Activated CD8-positive, alpha-beta T cell treated with anti-CD3 and anti-CD28 coated beads for 36 hours (primary cell): Measurements from ENCODE around the gene PLAAT2. TPM values are rescaled to one million over a fixed set of nuclear protein-coding genes. Genes with fewer than 3 reads are reported as not detected.
A peak's percentile ranks its signal among the peaks of the same experiment; 100 is the strongest.

Source experiments
- ATAC-seq: fragments of 200-7000 bp; cut with Tn5 transposase; one replicate; pipeline ENCODE4 v1.10.0; 2021; ENCODE audit warnings: mild to moderate bottlenecking, moderate library complexity
- CTCF ChIA-PET: fragments of 350-600 bp; sonication (Branson Sonifier 250); formaldehyde crosslinking; loops from one replicate; lab custom pipeline; 2021; ENCODE audit warnings: antibody characterized with exemption; lab: Charles Lee
- POLR2A ChIA-PET: fragments of 350-600 bp; sonication (Branson Sonifier 250); formaldehyde crosslinking; loops from one replicate; lab custom pipeline; 2021; ENCODE audit warnings: antibody characterized with exemption; lab: Charles Lee
- DNase-seq: peaks from one replicate; pipeline ENCODE4 v3.0.0-alpha.2; 2020
- H3K27ac Mint-ChIP-seq: one replicate; pipeline ENCODE4 v1.8.0; 2021; ENCODE audit warnings: mild to moderate bottlenecking, mixed read lengths
- H3K27me3 Mint-ChIP-seq: one replicate; pipeline ENCODE4 v1.8.0; 2021; ENCODE audit warnings: mixed read lengths
- H3K36me3 Mint-ChIP-seq: one replicate; pipeline ENCODE4 v1.8.0; 2021; ENCODE audit warnings: low read depth, mixed read lengths
- H3K4me1 Mint-ChIP-seq: one replicate; pipeline ENCODE4 v1.8.0; 2021; ENCODE audit warnings: low read depth, mixed read lengths
- H3K4me3 Mint-ChIP-seq: one replicate; pipeline ENCODE4 v1.8.0; 2021; ENCODE audit warnings: mild to moderate bottlenecking, moderate library complexity, mixed read lengths
- H3K9me3 Mint-ChIP-seq: one replicate; pipeline ENCODE4 v1.8.0; 2021; ENCODE audit warnings: mixed read lengths
- intact Hi-C: fragments of 100-400 bp; cut with micrococcal nuclease; formaldehyde crosslinking; loops from one replicate; pipeline ENCODE4 v1.10.0; 2022
- total RNA-seq, 2 experiments: library from RNA; stranded (reverse); gene quantifications; one replicate each; pipeline ENCODE4 v1.2.3, GENCODE V29; 2021
- TF ChIP-seq, protein P1 (sequence below): fragments of 200-600 bp; IDR thresholded peaks from one replicate; pipeline ENCODE4 v1.8.0; 2022; ENCODE audit warnings: antibody characterized with exemption, mild to moderate bottlenecking

Gene PLAAT2
- total RNA-seq: under 1 TPM in 1 of 2 experiments, not detected in 1; 0.38 TPM

DNA sequence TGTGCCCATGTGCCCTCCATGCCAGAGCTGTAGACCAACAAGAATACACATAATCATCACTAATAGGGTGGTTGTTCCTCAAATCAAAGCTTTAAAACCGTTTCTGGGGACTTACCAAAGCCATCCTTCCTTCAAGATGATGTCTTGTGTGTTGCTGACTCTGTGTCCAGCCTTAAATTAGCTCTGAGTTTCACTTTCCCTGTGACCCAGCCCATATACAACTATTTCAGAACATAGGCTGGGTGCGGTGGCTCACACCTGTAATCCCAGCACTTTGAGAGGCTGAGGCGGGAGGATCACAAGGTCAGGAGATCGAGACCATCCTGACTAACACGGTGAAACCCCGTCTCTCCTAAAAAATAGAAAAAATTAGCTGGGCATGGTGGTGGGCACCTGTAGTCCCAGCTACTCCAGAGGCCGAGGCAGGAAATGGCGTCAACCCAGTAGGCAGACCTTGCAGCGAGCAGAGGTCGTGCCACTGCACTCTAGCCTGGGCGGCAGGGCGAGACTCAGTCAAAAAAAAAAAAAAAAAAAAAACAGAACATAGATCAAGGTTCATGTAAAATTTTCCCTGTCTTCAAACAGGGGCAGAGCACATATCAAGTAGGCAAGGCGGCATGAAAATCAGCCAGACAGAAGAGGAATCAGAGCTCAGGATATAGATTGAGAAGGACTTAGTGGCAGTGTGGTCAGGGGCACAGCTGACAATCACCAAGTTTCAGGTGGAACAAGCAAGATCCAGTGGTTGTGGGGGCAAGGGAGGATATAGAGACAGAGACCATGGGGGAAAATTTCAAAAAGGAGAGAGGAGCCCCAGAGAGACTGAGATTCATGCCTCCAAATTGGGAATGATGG, at the start of gene PLAAT2:
PLAAT2 (minus strand) TSS at position 179 of the 855 bp plus-strand sequence; CDS start at position 124, 55 bp downstream.
- Mint-ChIP-seq H3K36me3 (no peaks in the 10 kb centered on the region), H3K4me1 (peaks cover 55% of the 10 kb centered on the region), H3K9me3 (no peaks in the 10 kb centered on the region), H3K27me3 (no peaks in the 10 kb centered on the region), H3K27ac (peak within 1 kb of the TSS; percentile 18), H3K4me3 (no peak within 1 kb of the TSS)
- ChIA-PET CTCF (interaction anchor here (1.0 to 4.6 kb wide), 6 partner anchors 11 to 84 kb away, joined by 3 to 25 read pairs (median 6); partner anchors contain the start of gene PLAAT4), POLR2A (interaction anchor here (1.2 to 2.9 kb wide), 3 partner anchors 12 to 41 kb away, joined by 4 to 17 read pairs (median 13); partner anchors contain the start of gene PLAAT4)
- DNase-seq (no peak), ATAC-seq (no peak)
- intact Hi-C loops: loop anchor here (10.0 kb wide), 1 partner anchor 51 kb away; the partner anchor contains the start of gene PLAAT3
- TF ChIP-seq, protein P1, sequence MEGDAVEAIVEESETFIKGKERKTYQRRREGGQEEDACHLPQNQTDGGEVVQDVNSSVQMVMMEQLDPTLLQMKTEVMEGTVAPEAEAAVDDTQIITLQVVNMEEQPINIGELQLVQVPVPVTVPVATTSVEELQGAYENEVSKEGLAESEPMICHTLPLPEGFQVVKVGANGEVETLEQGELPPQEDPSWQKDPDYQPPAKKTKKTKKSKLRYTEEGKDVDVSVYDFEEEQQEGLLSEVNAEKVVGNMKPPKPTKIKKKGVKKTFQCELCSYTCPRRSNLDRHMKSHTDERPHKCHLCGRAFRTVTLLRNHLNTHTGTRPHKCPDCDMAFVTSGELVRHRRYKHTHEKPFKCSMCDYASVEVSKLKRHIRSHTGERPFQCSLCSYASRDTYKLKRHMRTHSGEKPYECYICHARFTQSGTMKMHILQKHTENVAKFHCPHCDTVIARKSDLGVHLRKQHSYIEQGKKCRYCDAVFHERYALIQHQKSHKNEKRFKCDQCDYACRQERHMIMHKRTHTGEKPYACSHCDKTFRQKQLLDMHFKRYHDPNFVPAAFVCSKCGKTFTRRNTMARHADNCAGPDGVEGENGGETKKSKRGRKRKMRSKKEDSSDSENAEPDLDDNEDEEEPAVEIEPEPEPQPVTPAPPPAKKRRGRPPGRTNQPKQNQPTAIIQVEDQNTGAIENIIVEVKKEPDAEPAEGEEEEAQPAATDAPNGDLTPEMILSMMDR: no peak

- intact Hi-C loops: loop anchor here (10.0 kb wide), 1 partner anchor 47 kb away; the partner anchor contains the start of gene PLAAT2
- Mint-ChIP-seq H3K4me1 (peaks cover 26% of the 10 kb centered on the region), H3K27me3 (no peaks in the 10 kb centered on the region), H3K4me3 (no peak overlapping the region), H3K9me3 (no peaks in the 10 kb centered on the region), H3K27ac (no peak overlapping the region), H3K36me3 (no peaks in the 10 kb centered on the region)
- ATAC-seq: no peak
- no peak for DNase-seq
- CTCF ChIA-PET: interaction anchor here (1.3 kb wide), 1 partner anchor 133 kb away, joined by 4 read pairs; no protein-coding TSS in a partner anchor
- POLR2A ChIA-PET: no interaction called here
- TF ChIP-seq, protein P1: no peak
These were observed 49.0 kb upstream of the PLAAT2 start for GRCh38 chr11:63612181-63612580.

DNA sequence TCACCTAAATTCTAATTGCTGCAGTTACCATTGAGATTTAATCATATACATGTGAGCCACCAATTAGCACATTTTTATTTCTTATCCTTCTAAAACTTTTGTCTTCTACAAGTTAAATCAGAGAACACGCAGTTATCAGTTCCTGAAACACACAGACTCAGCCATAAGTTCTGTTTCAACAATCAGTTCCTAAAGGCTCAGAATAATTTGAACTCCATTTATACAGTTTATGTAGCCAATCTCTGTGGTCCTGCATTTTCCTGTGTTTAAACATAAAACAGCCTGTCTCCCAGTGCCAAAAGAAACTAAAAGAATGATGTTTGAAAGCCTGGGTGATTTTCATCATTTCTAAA, 48.2 kb upstream of the PLAAT2 start:
- Mint-ChIP-seq H3K36me3 (no peaks in the 10 kb centered on the region), H3K4me3 (no peak overlapping the region), H3K27me3 (no peaks in the 10 kb centered on the region), H3K27ac (no peak overlapping the region), H3K4me1 (peaks cover 26% of the 10 kb centered on the region), H3K9me3 (no peaks in the 10 kb centered on the region)
- POLR2A ChIA-PET: no interaction called here
- intact Hi-C loops: loop anchor here (10.0 kb wide), 1 partner anchor 47 kb away; the partner anchor contains the start of gene PLAAT2
- TF ChIP-seq, protein P1: no peak
- ATAC-seq: no peak
- CTCF ChIA-PET: no interaction called here
- DNase-seq: no peak

DNA sequence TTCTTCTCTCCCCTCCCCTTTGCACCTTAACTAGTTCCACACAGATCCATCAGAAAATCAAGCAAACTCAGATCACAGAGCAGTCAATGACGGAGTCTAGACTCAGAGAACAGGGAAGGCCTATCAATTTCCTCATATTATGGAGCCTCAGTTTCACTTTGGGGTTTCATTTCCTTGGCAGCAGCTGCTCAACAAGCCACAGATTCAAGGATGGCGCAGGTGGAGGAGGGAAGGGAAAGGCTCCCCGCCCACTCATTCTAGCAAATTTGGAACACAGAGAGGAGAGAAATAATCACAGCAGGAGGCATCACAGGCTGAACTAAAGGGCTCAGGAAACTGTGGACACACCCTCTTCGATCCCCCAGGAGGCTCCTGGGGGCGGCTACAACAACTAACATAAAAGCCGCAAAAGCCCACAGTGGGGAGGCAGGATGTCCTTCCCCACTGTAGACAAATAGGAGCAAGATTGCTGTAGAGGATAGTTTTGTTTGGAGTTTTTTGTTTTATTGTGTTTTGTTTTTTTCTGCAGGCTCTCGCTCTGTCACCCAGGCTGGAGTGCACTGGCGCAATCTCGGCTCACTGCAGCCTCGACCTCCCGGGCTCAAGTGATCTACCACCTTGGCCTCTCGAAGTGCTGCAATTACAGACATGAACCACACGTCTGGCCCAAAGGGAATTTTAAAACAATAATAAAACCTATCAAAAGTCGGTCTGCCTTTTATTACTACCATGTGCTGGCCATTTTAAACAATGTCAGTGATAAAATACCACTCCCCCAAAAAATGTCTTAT, 47.6 kb upstream of the PLAAT2 start:
- ChIA-PET POLR2A (no interaction called here), CTCF (no interaction called here)
- ATAC-seq: no peak
- TF ChIP-seq, protein P1: no peak
- H3K4me1 Mint-ChIP-seq: peaks cover 26% of the 10 kb centered on the region
- H3K4me3 Mint-ChIP-seq: no peak overlapping the region
- H3K27ac Mint-ChIP-seq: no peak overlapping the region
- H3K9me3 Mint-ChIP-seq: no peaks in the 10 kb centered on the region
- intact Hi-C loops: loop anchor here (10.0 kb wide), 1 partner anchor 46 kb away; the partner anchor contains the start of gene PLAAT2
- no peaks in the 10 kb centered on the region for H3K27me3 Mint-ChIP-seq
- no peaks in the 10 kb centered on the region for H3K36me3 Mint-ChIP-seq
- no peak for DNase-seq
